Measurements from ENCODE around the gene JARID2. TPM values are rescaled to one million over a fixed set of nuclear protein-coding genes. Genes with fewer than 3 reads are reported as not detected.

JARID2 gene
- total and polyA plus RNA-seq, 2 of the 13 experiments (the other 11 are each of a cell fraction or from before 2014, with no cell fraction given): 7.5 to 10.3 TPM

DNA sequence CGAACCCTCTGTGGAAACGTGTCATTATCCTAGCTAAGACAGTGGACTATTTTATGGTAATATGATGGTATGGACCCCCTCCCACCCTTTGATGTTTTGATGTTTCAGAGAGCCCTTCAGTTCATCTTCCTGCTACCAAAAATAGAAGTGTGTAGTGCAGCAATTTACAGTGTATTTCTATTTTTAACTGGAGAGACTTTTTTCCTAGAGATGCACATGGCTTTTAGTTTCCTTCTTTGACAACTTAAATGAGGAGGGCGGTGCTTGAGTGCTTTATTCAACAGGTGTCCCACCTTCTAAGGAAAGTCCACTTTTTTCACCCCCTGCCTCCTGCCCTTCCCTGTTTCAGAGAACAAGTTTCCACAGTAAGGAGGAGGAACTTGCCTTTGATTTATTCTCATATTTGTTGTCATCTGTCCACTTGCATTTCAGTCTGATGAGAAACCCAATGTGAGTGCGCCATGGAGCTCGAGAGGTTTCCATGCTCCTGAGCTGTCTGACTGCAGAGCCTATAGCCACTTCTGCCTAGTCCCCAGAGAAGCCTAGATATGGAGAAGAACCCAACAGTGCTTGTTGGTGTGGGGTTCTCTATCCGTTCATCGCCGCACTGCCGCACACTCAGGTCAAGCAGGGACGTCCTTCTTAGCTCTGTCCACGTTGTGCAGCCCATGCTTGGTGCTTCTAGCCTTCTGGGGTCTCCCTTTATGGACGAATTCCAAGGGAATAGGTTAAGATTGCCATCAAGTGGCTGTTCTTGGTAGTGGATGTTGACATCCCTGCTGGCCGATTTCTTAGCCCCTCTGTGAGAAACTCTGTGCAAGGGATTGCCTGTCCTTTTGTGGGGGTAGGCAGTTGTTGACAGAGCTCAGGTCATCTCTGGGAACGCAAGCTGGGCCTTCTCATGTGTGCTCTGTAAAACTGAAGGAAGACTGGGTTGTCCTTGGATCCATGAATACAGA lies 144.2 kb downstream of the JARID2 start (continued):
- TF ChIP-seq, protein P1, sequence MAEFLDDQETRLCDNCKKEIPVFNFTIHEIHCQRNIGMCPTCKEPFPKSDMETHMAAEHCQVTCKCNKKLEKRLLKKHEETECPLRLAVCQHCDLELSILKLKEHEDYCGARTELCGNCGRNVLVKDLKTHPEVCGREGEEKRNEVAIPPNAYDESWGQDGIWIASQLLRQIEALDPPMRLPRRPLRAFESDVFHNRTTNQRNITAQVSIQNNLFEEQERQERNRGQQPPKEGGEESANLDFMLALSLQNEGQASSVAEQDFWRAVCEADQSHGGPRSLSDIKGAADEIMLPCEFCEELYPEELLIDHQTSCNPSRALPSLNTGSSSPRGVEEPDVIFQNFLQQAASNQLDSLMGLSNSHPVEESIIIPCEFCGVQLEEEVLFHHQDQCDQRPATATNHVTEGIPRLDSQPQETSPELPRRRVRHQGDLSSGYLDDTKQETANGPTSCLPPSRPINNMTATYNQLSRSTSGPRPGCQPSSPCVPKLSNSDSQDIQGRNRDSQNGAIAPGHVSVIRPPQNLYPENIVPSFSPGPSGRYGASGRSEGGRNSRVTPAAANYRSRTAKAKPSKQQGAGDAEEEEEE (CRISPR knock-in tag; IDR thresholded peaks at IDR 0.05; ENCODE audit: borderline replicate concordance): peak; percentile 69; the same call in 1 of the 2 replicates
- TF ChIP-seq SPEN (CRISPR knock-in tag; IDR thresholded peaks at IDR 0.05; ENCODE audit: low read depth) (0 out of 2 replicates have a peak, but pooled peaks have one; percentile 42), ZNF614 (CRISPR knock-in tag; IDR thresholded peaks at IDR 0.05; ENCODE audit: borderline replicate concordance) (0 out of 2 replicates have a peak, but pooled peaks have one; percentile 22), TEAD3 (CRISPR knock-in tag; optimal IDR thresholded peaks at IDR 0.05; ENCODE audit: borderline replicate concordance) (peak; percentile 37), CAMTA2 (CRISPR knock-in tag; IDR thresholded peaks at IDR 0.05; ENCODE audit: borderline replicate concordance) (no peak), FIP1L1 (IDR thresholded peaks at IDR 0.05; ENCODE audit: borderline replicate concordance, insufficient read depth, low read depth, low read length) (no peak)
- TF ChIP-seq, protein P2, sequence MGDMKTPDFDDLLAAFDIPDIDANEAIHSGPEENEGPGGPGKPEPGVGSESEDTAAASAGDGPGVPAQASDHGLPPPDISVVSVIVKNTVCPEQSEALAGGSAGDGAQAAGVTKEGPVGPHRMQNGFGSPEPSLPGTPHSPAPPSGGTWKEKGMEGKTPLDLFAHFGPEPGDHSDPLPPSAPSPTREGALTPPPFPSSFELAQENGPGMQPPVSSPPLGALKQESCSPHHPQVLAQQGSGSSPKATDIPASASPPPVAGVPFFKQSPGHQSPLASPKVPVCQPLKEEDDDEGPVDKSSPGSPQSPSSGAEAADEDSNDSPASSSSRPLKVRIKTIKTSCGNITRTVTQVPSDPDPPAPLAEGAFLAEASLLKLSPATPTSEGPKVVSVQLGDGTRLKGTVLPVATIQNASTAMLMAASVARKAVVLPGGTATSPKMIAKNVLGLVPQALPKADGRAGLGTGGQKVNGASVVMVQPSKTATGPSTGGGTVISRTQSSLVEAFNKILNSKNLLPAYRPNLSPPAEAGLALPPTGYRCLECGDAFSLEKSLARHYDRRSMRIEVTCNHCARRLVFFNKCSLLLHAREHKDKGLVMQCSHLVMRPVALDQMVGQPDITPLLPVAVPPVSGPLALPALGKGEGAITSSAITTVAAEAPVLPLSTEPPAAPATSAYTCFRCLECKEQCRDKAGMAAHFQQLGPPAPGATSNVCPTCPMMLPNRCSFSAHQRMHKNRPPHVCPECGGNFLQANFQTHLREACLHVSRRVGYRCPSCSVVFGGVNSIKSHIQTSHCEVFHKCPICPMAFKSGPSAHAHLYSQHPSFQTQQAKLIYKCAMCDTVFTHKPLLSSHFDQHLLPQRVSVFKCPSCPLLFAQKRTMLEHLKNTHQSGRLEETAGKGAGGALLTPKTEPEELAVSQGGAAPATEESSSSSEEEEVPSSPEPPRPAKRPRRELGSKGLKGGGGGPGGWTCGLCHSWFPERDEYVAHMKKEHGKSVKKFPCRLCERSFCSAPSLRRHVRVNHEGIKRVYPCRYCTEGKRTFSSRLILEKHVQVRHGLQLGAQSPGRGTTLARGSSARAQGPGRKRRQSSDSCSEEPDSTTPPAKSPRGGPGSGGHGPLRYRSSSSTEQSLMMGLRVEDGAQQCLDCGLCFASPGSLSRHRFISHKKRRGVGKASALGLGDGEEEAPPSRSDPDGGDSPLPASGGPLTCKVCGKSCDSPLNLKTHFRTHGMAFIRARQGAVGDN (CRISPR knock-in tag; IDR thresholded peaks at IDR 0.05): peak; percentile 19; the same call in 1 of the 2 replicates
- TF ChIP-seq, protein P3, sequence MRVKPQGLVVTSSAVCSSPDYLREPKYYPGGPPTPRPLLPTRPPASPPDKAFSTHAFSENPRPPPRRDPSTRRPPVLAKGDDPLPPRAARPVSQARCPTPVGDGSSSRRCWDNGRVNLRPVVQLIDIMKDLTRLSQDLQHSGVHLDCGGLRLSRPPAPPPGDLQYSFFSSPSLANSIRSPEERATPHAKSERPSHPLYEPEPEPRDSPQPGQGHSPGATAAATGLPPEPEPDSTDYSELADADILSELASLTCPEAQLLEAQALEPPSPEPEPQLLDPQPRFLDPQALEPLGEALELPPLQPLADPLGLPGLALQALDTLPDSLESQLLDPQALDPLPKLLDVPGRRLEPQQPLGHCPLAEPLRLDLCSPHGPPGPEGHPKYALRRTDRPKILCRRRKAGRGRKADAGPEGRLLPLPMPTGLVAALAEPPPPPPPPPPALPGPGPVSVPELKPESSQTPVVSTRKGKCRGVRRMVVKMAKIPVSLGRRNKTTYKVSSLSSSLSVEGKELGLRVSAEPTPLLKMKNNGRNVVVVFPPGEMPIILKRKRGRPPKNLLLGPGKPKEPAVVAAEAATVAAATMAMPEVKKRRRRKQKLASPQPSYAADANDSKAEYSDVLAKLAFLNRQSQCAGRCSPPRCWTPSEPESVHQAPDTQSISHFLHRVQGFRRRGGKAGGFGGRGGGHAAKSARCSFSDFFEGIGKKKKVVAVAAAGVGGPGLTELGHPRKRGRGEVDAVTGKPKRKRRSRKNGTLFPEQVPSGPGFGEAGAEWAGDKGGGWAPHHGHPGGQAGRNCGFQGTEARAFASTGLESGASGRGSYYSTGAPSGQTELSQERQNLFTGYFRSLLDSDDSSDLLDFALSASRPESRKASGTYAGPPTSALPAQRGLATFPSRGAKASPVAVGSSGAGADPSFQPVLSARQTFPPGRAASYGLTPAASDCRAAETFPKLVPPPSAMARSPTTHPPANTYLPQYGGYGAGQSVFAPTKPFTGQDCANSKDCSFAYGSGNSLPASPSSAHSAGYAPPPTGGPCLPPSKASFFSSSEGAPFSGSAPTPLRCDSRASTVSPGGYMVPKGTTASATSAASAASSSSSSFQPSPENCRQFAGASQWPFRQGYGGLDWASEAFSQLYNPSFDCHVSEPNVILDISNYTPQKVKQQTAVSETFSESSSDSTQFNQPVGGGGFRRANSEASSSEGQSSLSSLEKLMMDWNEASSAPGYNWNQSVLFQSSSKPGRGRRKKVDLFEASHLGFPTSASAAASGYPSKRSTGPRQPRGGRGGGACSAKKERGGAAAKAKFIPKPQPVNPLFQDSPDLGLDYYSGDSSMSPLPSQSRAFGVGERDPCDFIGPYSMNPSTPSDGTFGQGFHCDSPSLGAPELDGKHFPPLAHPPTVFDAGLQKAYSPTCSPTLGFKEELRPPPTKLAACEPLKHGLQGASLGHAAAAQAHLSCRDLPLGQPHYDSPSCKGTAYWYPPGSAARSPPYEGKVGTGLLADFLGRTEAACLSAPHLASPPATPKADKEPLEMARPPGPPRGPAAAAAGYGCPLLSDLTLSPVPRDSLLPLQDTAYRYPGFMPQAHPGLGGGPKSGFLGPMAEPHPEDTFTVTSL (CRISPR knock-in tag; IDR thresholded peaks at IDR 0.05; ENCODE audit: borderline replicate concordance): 0 out of 2 replicates have a peak, but pooled peaks have one; percentile 38
- TF ChIP-seq, protein P4, sequence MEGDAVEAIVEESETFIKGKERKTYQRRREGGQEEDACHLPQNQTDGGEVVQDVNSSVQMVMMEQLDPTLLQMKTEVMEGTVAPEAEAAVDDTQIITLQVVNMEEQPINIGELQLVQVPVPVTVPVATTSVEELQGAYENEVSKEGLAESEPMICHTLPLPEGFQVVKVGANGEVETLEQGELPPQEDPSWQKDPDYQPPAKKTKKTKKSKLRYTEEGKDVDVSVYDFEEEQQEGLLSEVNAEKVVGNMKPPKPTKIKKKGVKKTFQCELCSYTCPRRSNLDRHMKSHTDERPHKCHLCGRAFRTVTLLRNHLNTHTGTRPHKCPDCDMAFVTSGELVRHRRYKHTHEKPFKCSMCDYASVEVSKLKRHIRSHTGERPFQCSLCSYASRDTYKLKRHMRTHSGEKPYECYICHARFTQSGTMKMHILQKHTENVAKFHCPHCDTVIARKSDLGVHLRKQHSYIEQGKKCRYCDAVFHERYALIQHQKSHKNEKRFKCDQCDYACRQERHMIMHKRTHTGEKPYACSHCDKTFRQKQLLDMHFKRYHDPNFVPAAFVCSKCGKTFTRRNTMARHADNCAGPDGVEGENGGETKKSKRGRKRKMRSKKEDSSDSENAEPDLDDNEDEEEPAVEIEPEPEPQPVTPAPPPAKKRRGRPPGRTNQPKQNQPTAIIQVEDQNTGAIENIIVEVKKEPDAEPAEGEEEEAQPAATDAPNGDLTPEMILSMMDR (CRISPR knock-in tag; IDR thresholded peaks at IDR 0.05): peak; percentile 93
- TF ChIP-seq, protein P5, sequence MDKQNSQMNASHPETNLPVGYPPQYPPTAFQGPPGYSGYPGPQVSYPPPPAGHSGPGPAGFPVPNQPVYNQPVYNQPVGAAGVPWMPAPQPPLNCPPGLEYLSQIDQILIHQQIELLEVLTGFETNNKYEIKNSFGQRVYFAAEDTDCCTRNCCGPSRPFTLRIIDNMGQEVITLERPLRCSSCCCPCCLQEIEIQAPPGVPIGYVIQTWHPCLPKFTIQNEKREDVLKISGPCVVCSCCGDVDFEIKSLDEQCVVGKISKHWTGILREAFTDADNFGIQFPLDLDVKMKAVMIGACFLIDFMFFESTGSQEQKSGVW (CRISPR knock-in tag; IDR thresholded peaks at IDR 0.05; ENCODE audit: borderline replicate concordance): no peak

All from HepG2 (cell line).